SK-N-MC (cell line): ENCODE results near the gene TMUB1.

Source experiments
- DNase-seq: peaks from one replicate; pipeline ENCODE4 v3.0.0-alpha.2; 2011; ENCODE audit warnings: low read depth, low spot score
- H3K27ac ChIP-seq: fragments of 200-600 bp; sonication (generic); 2 replicates; pipeline ENCODE4 v1.5.1; 2016; ENCODE audit warnings: mixed run types
- H3K36me3 ChIP-seq: fragments of 200-600 bp; sonication (generic); 2 replicates; pipeline ENCODE4 v1.6.1; 2017; ENCODE audit warnings: antibody characterized with exemption, low read length, mixed read lengths; ENCODE audit not compliant: insufficient read depth
- H3K4me3 ChIP-seq: fragments of 200-600 bp; sonication (generic); 2 replicates; pipeline ENCODE4 v1.5.1; 2016
- H3K9ac ChIP-seq: fragments of 200-600 bp; sonication (generic); 2 replicates; pipeline ENCODE4 v1.8.0; 2017; ENCODE audit warnings: mixed run types, mixed read lengths; ENCODE audit not compliant: insufficient read length
- H3K9me3 ChIP-seq: fragments of 200-600 bp; sonication (generic); 2 replicates; pipeline ENCODE4 v1.6.1; 2017; ENCODE audit warnings: low read depth, mild to moderate bottlenecking, antibody characterized with exemption, low read length, moderate library complexity, mixed read lengths
- EZH2 ChIP-seq: fragments of 200-600 bp; sonication (generic); IDR thresholded peaks from one replicate; pipeline ENCODE4 v1.6.1; 2017; ENCODE audit warnings: antibody characterized with exemption
- FOXP2 ChIP-seq: optimal IDR thresholded peaks from 2 replicates; pipeline ENCODE3; 2011; ENCODE audit warnings: mild to moderate bottlenecking, moderate library complexity; ENCODE audit not compliant: insufficient read depth; ENCODE audit errors: extremely low read length, control extremely low read depth
- POLR2AphosphoS5 ChIP-seq: IDR thresholded peaks from 2 replicates; pipeline ENCODE4 v1.6.1; 2012; ENCODE audit warnings: mild to moderate bottlenecking, low read depth, low read length, borderline replicate concordance

Gene TMUB1

DNA sequence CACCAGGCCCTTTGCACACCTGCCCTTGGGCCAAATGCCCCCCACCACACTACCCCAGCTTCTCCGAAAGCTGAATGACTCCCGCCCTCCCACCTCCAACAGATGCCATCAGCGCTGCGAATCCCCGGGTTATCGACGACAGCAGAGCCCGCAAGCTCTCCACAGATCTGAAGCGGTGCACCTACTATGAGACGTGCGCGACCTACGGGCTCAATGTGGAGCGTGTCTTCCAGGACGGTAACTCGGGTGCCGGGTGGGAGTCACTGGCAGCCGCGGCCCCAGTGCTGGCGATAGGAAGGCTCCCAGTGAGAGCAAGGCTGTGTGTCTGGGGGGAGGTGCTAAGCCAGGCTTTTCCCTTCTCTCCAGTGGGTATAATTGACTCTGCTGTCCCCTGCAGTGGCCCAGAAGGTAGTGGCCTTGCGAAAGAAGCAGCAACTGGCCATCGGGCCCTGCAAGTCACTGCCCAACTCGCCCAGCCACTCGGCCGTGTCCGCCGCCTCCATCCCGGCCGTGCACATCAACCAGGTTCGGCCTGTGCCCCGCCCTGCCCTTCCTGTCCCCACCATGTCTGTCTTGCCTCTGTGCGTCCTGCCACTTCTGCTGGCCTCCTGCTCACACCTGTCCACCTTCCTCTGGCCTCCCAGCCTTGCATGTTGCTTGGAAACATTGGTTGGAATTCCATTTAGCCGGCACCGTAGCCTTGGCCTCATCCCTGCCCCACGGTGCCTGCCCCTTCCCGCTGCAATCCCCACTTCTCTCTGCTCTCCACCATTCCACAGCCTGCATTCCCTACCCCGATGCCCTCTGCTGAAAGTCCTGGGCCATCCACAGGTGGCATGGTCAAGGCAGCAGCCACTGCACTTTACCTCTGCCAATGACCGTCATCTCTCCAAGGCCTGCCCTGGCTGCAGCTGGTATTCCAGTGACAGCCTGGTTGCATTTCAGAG is 35.1 kb upstream of the TMUB1 start:
- H3K9me3 ChIP-seq: no peaks in the 10 kb centered on the region
- no peak overlapping the region for H3K4me3 ChIP-seq
- peaks cover 4% of the 10 kb centered on the region; the same call in 1 of the 2 replicates for H3K36me3 ChIP-seq
- H3K27ac ChIP-seq: no peak overlapping the region
- TF ChIP-seq EZH2: no peak
- no peak for TF ChIP-seq POLR2AphosphoS5
- TF ChIP-seq FOXP2: no peak
- no peak for DNase-seq
- H3K9ac ChIP-seq: no peak overlapping the region

- DNase-seq: no peak
- Histone ChIP-seq H3K9me3 (no peaks in the 10 kb centered on the region), H3K36me3 (no peaks in the 10 kb centered on the region; the same call in 1 of the 2 replicates), H3K9ac (no peak overlapping the region), H3K27ac (no peak overlapping the region), H3K4me3 (no peak overlapping the region)
- TF ChIP-seq POLR2AphosphoS5: no peak
- TF ChIP-seq FOXP2: no peak
- no peak for TF ChIP-seq EZH2
Observed at GRCh38 chr7:151117565-151117964, 34.3 kb upstream of the TMUB1 start.

GRCh38 chr7:151116603-151117440 is 33.5 kb upstream of the TMUB1 start:
- DNase-seq: no peak
- no peak overlapping the region for H3K4me3 ChIP-seq
- no peaks in the 10 kb centered on the region; the same call in 1 of the 2 replicates for H3K36me3 ChIP-seq
- TF ChIP-seq POLR2AphosphoS5 (no peak), EZH2 (no peak)
- no peaks in the 10 kb centered on the region for H3K9me3 ChIP-seq
- no peak overlapping the region for H3K9ac ChIP-seq
- H3K27ac ChIP-seq: no peak overlapping the region

DNA sequence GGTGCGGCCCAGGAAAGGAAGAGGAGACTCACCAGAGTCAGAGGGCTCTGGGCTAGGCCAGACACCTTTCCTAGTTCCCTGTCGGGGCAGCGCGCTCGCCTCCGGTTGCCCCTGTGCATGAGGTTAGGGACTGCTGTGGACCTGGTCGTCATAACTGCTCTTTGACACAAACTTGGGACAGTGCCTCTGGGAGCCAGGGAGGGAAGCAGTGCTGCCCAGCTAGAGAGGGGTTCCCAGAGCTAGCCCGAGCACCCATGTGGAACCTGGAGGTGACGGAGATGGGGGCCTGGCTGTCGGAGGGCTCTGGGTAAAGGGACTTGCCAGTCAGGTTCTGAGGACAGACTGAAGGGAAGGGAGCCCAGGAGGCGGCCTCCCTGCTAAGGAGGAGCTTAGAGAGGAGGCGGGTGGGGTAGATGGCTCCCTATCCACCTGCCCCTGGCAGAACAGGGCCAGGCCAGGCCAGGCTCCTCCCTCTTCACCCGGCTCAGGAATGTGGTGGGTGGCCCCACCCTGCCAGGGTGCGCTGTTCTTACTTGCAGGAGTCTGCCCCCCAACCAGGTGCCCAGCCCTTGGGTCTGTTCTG is 32.6 kb upstream of the TMUB1 start:
- no peak for DNase-seq
- Histone ChIP-seq H3K9ac (no peak overlapping the region), H3K9me3 (no peaks in the 10 kb centered on the region), H3K36me3 (no peaks in the 10 kb centered on the region; the same call in 1 of the 2 replicates), H3K4me3 (no peak overlapping the region), H3K27ac (no peak overlapping the region)
- TF ChIP-seq FOXP2 (no peak), POLR2AphosphoS5 (no peak), EZH2 (no peak)

DNA sequence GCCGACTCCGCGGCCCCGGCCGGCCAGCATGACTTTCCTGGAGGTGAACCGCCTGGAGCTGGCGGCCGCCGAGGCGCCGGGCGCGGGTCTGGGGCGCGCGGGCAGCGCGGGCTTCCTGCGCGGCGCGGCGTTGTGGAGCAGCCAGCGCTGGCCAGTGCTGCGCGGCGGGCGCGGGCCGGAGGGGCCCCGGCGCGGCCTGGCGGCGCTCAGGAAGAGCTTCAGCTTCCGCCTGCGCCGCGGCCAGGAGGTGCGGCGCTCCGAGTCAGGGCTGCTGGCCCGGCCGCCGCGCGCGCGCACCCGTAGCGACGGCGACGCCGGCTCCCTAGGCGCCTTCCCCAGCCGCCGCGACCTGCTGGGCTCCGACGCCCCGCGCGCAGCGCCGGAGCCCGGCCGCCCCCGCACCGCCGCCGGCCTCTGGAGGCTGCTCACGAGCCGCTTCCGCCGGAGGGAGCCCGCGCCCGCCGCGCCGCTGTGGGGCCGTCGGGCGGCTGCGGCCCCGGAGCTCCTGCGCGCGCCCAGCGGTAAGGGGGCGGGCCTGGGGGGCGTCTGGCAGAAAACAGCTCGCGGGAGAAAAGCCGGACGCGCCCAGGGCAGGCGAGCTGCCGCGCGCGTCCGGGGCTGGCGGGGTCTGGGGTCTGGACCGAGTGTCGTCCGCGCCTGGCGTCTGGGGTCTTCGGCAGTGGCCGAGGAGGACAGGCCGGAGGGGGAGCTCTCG is 32.0 kb upstream of the TMUB1 start:
- no peak overlapping the region for H3K27ac ChIP-seq
- DNase-seq: no peak

GRCh38 chr7:151114151-151115090 is 31.1 kb upstream of the TMUB1 start:
- H3K4me3 ChIP-seq: no peak overlapping the region
- no peaks in the 10 kb centered on the region for H3K9me3 ChIP-seq
- TF ChIP-seq POLR2AphosphoS5: no peak
- no peak for TF ChIP-seq EZH2
- no peak for TF ChIP-seq FOXP2
- no peak for DNase-seq
- no peak overlapping the region for H3K27ac ChIP-seq
- H3K36me3 ChIP-seq: no peaks in the 10 kb centered on the region; the same call in 1 of the 2 replicates
- H3K9ac ChIP-seq: no peak overlapping the region

More for the DNA sequence above, 32.0 kb upstream of the TMUB1 start:
- Histone ChIP-seq H3K4me3 (no peak overlapping the region), H3K36me3 (no peaks in the 10 kb centered on the region; the same call in 1 of the 2 replicates), H3K9ac (no peak overlapping the region), H3K9me3 (no peaks in the 10 kb centered on the region)
- TF ChIP-seq POLR2AphosphoS5 (no peak), EZH2 (no peak), FOXP2 (no peak)
